A549 (cell line): ENCODE measurements around the gene CNOT9.

Experiments used
- CHD2 ChIP-seq: fragments of 150-350 bp; IDR thresholded peaks from 2 replicates; pipeline ENCODE4 v1.6.1; 2014; ENCODE audit warnings: low read length; ENCODE audit not compliant: partially characterized antibody
- EP300 ChIP-seq, 2 experiments: fragments of >200 bp; sonication (Bioruptor Twin); formaldehyde crosslinking; IDR thresholded peaks; 2 replicates in 1 of 2; 3 replicates in 1 of 2; pipeline ENCODE4 v1.6.1; 2016 to 2017
- FOSL2 ChIP-seq, 2 experiments: fragments of 450-650 bp in 1 of 2; fragments of >200 bp in 1 of 2; sonication (Bioruptor Twin) in 1 of 2; formaldehyde crosslinking; IDR thresholded peaks; 2 replicates each; pipeline versions ENCODE4 v1.5.0 to v1.6.1; 2016 to 2020; ENCODE audit warnings: mild to moderate bottlenecking in 1 of 2, moderate library complexity in 1 of 2
- JUNB ChIP-seq: fragments of >200 bp; sonication (Bioruptor Twin); formaldehyde crosslinking; IDR thresholded peaks from 2 replicates; pipeline ENCODE4 v1.6.1; 2016
- KDM5A ChIP-seq: fragments of 200-600 bp; sonication (generic); IDR thresholded peaks from 2 replicates; pipeline ENCODE4 v1.6.1; 2016; ENCODE audit warnings: antibody characterized with exemption, mild to moderate bottlenecking
- MYC ChIP-seq: IDR thresholded peaks from 2 replicates; pipeline ENCODE4 v1.6.1; 2012; ENCODE audit warnings: mild to moderate bottlenecking, inconsistent platforms, low read length, improper control_type of control experiment, borderline replicate concordance
- POLR2A ChIP-seq: IDR thresholded peaks from 2 replicates; pipeline ENCODE4 v1.6.1; 2012; ENCODE audit warnings: mild to moderate bottlenecking, low read length
- POLR2AphosphoS2 ChIP-seq: conservative IDR thresholded peaks from 2 replicates; pipeline ENCODE4 v1.6.1; 2012; ENCODE audit warnings: low read length, improper control_type of control experiment, inconsistent platforms
- RFX5 ChIP-seq: fragments of 450-650 bp; IDR thresholded peaks from 2 replicates; pipeline ENCODE4 v1.7.1; 2014; ENCODE audit warnings: antibody characterized with exemption, mild to moderate bottlenecking, moderate library complexity
- RNF2 ChIP-seq: fragments of 200-600 bp; sonication (generic); IDR thresholded peaks from 2 replicates; pipeline ENCODE4 v1.6.1; 2016; ENCODE audit warnings: low read depth, mild to moderate bottlenecking, antibody characterized with exemption, moderate library complexity, borderline replicate concordance
- TF ChIP-seq, protein P1 (sequence below): fragments of >200 bp; sonication (Bioruptor Twin); formaldehyde crosslinking; IDR thresholded peaks from 3 replicates; pipeline ENCODE4 v1.5.1; 2016

DNA sequence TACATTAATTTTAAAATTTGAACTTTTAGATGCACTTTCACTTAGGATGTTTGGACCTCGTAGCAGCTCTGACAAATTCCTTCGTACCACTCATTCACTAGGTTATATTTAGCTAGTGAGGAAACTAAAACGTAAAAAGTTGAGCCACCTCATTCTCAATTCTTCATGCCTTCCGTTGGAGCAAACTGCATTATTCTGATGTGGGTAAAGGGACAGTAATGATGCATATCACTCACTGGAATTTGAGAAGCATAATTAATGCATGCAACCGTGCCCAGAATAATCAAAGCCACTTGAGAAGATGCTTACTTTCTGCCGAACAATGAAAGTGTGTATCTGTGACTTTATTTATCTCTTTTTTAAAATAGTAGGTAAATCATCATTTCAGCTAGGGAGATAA, 2.2 kb downstream of the CNOT9 start:
- TF ChIP-seq, protein P1, sequence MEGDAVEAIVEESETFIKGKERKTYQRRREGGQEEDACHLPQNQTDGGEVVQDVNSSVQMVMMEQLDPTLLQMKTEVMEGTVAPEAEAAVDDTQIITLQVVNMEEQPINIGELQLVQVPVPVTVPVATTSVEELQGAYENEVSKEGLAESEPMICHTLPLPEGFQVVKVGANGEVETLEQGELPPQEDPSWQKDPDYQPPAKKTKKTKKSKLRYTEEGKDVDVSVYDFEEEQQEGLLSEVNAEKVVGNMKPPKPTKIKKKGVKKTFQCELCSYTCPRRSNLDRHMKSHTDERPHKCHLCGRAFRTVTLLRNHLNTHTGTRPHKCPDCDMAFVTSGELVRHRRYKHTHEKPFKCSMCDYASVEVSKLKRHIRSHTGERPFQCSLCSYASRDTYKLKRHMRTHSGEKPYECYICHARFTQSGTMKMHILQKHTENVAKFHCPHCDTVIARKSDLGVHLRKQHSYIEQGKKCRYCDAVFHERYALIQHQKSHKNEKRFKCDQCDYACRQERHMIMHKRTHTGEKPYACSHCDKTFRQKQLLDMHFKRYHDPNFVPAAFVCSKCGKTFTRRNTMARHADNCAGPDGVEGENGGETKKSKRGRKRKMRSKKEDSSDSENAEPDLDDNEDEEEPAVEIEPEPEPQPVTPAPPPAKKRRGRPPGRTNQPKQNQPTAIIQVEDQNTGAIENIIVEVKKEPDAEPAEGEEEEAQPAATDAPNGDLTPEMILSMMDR: no peak
- TF ChIP-seq MYC (no peak), POLR2A (no peak), JUNB (no peak), RFX5 (no peak), FOSL2 (IDR thresholded peaks at IDR 0.05) (no peak), FOSL2 (CRISPR knock-in tag; IDR thresholded peaks at IDR 0.05) (no peak), EP300 (IDR thresholded peaks at IDR 0.05) (no peak), CHD2 (no peak), KDM5A (no peak), POLR2AphosphoS2 (no peak), RNF2 (no peak)
